ENCODE results near the gene BHLHA9.

GRCh38 chr17:1294157-1294717 lies 24.0 kb downstream of the BHLHA9 start:
- TF ChIP-seq CTCF (IDR thresholded peaks at IDR 0.05) (no peak), KAT7 (CRISPR knock-in tag; IDR thresholded peaks at IDR 0.05; ENCODE audit: borderline replicate concordance) (no peak), MAX (CRISPR knock-in tag; IDR thresholded peaks at IDR 0.05) (no peak), TP53 (CRISPR knock-in tag; IDR thresholded peaks at IDR 0.05) (no peak)

Data from WTC11 (cell line).